K562 (cell line): Measurements from ENCODE around the gene ST7. TPM values are rescaled to one million over a fixed set of nuclear protein-coding genes. Genes with fewer than 3 reads are reported as not detected.

Source experiments
- C11orf30 ChIP-seq: fragments of 450-650 bp; IDR thresholded peaks from 2 replicates; pipeline ENCODE4 v1.6.1; 2016; ENCODE audit warnings: low read depth, mild to moderate bottlenecking
- GTF2E2 ChIP-seq: fragments of 200-800 bp; sonication (Bioruptor generic); IDR thresholded peaks from 2 replicates; pipeline ENCODE4 v1.6.1; 2016; ENCODE audit warnings: missing genetic modification characterization, missing compliant biosample characterization
- HOXB6 ChIP-seq: fragments of 250-450 bp; sonication (Bioruptor Pico); IDR thresholded peaks from 2 replicates; pipeline ENCODE4 v1.5.1; 2022; ENCODE audit warnings: mild to moderate bottlenecking, borderline replicate concordance
- KLF16 ChIP-seq: IDR thresholded peaks from 2 replicates; pipeline ENCODE4 v1.6.1; 2016; ENCODE audit warnings: antibody characterized with exemption
- MTA1 ChIP-seq: fragments of 450-650 bp; IDR thresholded peaks from 2 replicates; pipeline ENCODE4 v1.6.1; 2017; ENCODE audit warnings: borderline replicate concordance
- RHOXF2B ChIP-seq: fragments of 250-450 bp; sonication (Bioruptor Pico); conservative IDR thresholded peaks from 2 replicates; pipeline ENCODE4 v1.5.1; 2021
- SMARCA4 ChIP-seq: fragments of 450-650 bp; IDR thresholded peaks from 2 replicates; pipeline ENCODE4 v1.6.1; 2016
- SNIP1 ChIP-seq: fragments of 450-650 bp; IDR thresholded peaks from 2 replicates; pipeline ENCODE4 v1.7.1; 2017; ENCODE audit warnings: low read depth, mild to moderate bottlenecking
- SOX6 ChIP-seq: fragments of 450-650 bp; IDR thresholded peaks from 2 replicates; pipeline ENCODE4 v1.6.1; 2014; ENCODE audit warnings: mild to moderate bottlenecking
- TAF7 ChIP-seq: fragments of 450-650 bp; IDR thresholded peaks from 2 replicates; pipeline ENCODE4 v1.6.1; 2016; ENCODE audit warnings: missing genetic modification characterization, missing compliant biosample characterization
- polyA plus RNA-seq, 8 experiments: library from polyadenylated mRNA; depleted of rRNA in 4 of 8; stranded (reverse) in 5 of 8; unstranded in 3 of 8; fragments of >200 nt; fragmentation: Nextera tagmentation in 2 of 8; fragmentation: Illumina TruSeq in 1 of 8; extraction: Ambion mirVana in 2 of 8; extraction: Trizol in 1 of 8; gene quantifications; 2 replicates each; pipeline versions ENCODE4 v1.2.1 to v1.2.3, GENCODE V29; 2011 to 2014; ENCODE audit warnings: inconsistent platforms in 1 of 8, missing spikeins in 1 of 8
- total RNA-seq, 7 experiments: library from RNA; depleted of rRNA in 6 of 7; stranded (reverse); fragments of >200 nt in 6 of 7; fragmentation: Illumina TruSeq in 2 of 7; extraction: Trizol in 2 of 7; gene quantifications; 2 replicates each; pipeline versions ENCODE4 v1.2.1 to v1.2.3, GENCODE V29; 2011 to 2021; ENCODE audit warnings: low replicate concordance in 1 of 7
- TF ChIP-seq, protein P1 (sequence below): fragments of 450-650 bp; IDR thresholded peaks from 2 replicates; pipeline ENCODE4 v1.6.1; 2016
- TF ChIP-seq, protein P2 (sequence below): fragments of 450-650 bp; formaldehyde crosslinking; IDR thresholded peaks from 2 replicates; pipeline ENCODE4 v1.4.0; 2020; ENCODE audit warnings: mild to moderate bottlenecking, mixed read lengths
- TF ChIP-seq, protein P3 (sequence below): fragments of 250-450 bp; sonication (Bioruptor Pico); IDR thresholded peaks from 2 replicates; pipeline ENCODE4 v1.8.0; 2021; ENCODE audit warnings: mild to moderate bottlenecking, moderate library complexity
- TF ChIP-seq, protein P4 (sequence below), 2 experiments: fragments of 450-650 bp in 1 of 2; sonication (generic) in 1 of 2; formaldehyde crosslinking in 1 of 2; IDR thresholded peaks; 2 replicates each; pipeline versions ENCODE4 v1.7.1 to v1.9.0; 2016 to 2022; ENCODE audit warnings: inconsistent platforms in 1 of 2, mild to moderate bottlenecking in 1 of 2, missing genetic modification reagents in 1 of 2

Gene ST7
- total and polyA plus RNA-seq, 9 of the 15 experiments (the other 6 are each of a cell fraction or from before 2014, with no cell fraction given), result 23.9 to 56.3 (median 36.9) TPM

DNA sequence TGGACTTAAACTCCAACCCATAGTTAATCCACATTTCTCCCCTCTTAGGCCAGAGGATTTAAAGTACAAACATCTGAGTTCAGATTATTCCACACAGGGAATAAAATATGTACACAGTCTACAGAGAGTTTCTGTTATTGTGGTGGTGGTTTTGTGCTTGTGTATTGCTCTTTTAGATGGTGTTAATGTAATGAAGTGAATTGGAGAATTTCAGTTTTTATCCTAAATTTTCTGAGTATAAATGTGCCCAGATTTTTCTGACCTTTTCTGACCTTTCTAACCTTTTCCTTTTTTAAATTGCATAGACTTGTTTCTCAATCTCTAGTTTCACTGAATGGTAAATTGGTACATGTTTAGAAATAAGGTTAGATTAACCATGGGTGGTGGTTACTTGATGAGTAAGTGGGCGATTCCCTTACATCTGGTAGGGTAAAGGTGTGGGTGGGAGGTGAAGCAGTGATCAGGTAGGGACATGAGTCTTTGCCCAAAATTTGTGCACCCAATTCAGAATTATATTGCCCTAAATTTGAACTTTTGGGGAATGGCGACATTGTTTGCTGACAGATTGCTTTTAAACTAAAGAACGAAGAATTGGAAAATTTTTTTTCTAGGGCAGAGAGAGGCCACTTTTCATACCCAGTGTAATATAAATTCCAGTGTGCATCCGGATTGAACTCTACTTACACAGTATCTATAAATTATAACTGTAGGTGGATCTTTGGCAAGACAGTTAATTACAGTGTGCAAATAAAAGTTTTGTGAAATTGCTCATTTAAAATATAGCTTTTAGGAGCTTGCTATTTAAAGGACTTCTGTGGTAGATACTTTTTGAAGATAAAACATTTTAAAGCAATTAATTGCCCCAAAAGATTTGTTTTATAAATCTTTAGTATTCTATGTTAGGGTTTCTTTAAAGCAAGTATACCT, 62.2 kb downstream of the ST7 start (continued):
- 0 out of 2 replicates have a peak, but pooled peaks have one; percentile 44 for TF ChIP-seq GTF2E2
- TF ChIP-seq, protein P1, sequence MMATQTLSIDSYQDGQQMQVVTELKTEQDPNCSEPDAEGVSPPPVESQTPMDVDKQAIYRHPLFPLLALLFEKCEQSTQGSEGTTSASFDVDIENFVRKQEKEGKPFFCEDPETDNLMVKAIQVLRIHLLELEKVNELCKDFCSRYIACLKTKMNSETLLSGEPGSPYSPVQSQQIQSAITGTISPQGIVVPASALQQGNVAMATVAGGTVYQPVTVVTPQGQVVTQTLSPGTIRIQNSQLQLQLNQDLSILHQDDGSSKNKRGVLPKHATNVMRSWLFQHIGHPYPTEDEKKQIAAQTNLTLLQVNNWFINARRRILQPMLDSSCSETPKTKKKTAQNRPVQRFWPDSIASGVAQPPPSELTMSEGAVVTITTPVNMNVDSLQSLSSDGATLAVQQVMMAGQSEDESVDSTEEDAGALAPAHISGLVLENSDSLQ, result no peak
- no peak for TF ChIP-seq KLF16
- no peak for TF ChIP-seq SMARCA4
- TF ChIP-seq, protein P2, sequence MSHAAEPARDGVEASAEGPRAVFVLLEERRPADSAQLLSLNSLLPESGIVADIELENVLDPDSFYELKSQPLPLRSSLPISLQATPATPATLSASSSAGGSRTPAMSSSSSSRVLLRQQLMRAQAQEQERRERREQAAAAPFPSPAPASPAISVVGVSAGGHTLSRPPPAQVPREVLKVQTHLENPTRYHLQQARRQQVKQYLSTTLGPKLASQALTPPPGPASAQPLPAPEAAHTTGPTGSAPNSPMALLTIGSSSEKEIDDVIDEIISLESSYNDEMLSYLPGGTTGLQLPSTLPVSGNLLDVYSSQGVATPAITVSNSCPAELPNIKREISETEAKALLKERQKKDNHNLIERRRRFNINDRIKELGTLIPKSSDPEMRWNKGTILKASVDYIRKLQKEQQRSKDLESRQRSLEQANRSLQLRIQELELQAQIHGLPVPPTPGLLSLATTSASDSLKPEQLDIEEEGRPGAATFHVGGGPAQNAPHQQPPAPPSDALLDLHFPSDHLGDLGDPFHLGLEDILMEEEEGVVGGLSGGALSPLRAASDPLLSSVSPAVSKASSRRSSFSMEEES, result no peak
- no peak for TF ChIP-seq SNIP1
- TF ChIP-seq RHOXF2B (CRISPR knock-in tag), result no peak
- peak; percentile 15; the same call in 1 of the 2 replicates for TF ChIP-seq C11orf30
- no peak for TF ChIP-seq MTA1
- no peak for TF ChIP-seq HOXB6 (CRISPR knock-in tag)
- 0 out of 2 replicates have a peak, but pooled peaks have one; percentile 13 for TF ChIP-seq SOX6
- no peak for TF ChIP-seq TAF7
- TF ChIP-seq, protein P3, sequence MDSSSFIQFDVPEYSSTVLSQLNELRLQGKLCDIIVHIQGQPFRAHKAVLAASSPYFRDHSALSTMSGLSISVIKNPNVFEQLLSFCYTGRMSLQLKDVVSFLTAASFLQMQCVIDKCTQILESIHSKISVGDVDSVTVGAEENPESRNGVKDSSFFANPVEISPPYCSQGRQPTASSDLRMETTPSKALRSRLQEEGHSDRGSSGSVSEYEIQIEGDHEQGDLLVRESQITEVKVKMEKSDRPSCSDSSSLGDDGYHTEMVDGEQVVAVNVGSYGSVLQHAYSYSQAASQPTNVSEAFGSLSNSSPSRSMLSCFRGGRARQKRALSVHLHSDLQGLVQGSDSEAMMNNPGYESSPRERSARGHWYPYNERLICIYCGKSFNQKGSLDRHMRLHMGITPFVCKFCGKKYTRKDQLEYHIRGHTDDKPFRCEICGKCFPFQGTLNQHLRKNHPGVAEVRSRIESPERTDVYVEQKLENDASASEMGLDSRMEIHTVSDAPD (CRISPR knock-in tag), result no peak
- TF ChIP-seq, protein P4, sequence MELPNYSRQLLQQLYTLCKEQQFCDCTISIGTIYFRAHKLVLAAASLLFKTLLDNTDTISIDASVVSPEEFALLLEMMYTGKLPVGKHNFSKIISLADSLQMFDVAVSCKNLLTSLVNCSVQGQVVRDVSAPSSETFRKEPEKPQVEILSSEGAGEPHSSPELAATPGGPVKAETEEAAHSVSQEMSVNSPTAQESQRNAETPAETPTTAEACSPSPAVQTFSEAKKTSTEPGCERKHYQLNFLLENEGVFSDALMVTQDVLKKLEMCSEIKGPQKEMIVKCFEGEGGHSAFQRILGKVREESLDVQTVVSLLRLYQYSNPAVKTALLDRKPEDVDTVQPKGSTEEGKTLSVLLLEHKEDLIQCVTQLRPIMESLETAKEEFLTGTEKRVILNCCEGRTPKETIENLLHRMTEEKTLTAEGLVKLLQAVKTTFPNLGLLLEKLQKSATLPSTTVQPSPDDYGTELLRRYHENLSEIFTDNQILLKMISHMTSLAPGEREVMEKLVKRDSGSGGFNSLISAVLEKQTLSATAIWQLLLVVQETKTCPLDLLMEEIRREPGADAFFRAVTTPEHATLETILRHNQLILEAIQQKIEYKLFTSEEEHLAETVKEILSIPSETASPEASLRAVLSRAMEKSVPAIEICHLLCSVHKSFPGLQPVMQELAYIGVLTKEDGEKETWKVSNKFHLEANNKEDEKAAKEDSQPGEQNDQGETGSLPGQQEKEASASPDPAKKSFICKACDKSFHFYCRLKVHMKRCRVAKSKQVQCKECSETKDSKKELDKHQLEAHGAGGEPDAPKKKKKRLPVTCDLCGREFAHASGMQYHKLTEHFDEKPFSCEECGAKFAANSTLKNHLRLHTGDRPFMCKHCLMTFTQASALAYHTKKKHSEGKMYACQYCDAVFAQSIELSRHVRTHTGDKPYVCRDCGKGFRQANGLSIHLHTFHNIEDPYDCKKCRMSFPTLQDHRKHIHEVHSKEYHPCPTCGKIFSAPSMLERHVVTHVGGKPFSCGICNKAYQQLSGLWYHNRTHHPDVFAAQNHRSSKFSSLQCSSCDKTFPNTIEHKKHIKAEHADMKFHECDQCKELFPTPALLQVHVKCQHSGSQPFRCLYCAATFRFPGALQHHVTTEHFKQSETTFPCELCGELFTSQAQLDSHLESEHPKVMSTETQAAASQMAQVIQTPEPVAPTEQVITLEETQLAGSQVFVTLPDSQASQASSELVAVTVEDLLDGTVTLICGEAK (IDR thresholded peaks at IDR 0.05), result peak; percentile 10; the same call in 1 of the 2 replicates
- TF ChIP-seq, protein P4 (CRISPR knock-in tag; IDR thresholded peaks at IDR 0.05), result no peak
